SK-N-SH treated with all-trans-retinoic acid at 6 μM for 48 hours (cell line): ENCODE results near the gene STRAP.

ENCODE experiments used
- ATAC-seq: fragments of 200-7000 bp; cut with Tn5 transposase; 3 replicates; pipeline ENCODE4 v1.9.1; 2020; ENCODE audit warnings: mild to moderate bottlenecking, moderate library complexity
- CREB5 ChIP-seq: fragments of 250-450 bp; sonication (Bioruptor Pico); IDR thresholded peaks from 2 replicates; pipeline ENCODE4 v1.5.1; 2020; ENCODE audit warnings: low read depth, mild to moderate bottlenecking, moderate library complexity
- CSDC2 ChIP-seq: fragments of 250-450 bp; sonication (Bioruptor Pico); IDR thresholded peaks from 2 replicates; pipeline ENCODE4 v1.5.0; 2020; ENCODE audit warnings: mild to moderate bottlenecking, moderate library complexity
- CSRNP3 ChIP-seq: fragments of 250-450 bp; sonication (Bioruptor Pico); IDR thresholded peaks from 2 replicates; pipeline ENCODE4 v1.5.1; 2021; ENCODE audit warnings: mild to moderate bottlenecking, moderate library complexity
- ESRRG ChIP-seq: fragments of 250-450 bp; sonication (Bioruptor Pico); IDR thresholded peaks from 2 replicates; pipeline ENCODE4 v1.6.1; 2021; ENCODE audit warnings: mild to moderate bottlenecking
- ISL1 ChIP-seq: fragments of 250-450 bp; sonication (Bioruptor Pico); IDR thresholded peaks from 2 replicates; pipeline ENCODE4 v2.1.2; 2022; ENCODE audit warnings: mild to moderate bottlenecking, moderate library complexity
- OSR1 ChIP-seq: fragments of 250-450 bp; sonication (Bioruptor Pico); IDR thresholded peaks from 2 replicates; pipeline ENCODE4 v1.8.0; 2022; ENCODE audit warnings: moderate library complexity, mild to moderate bottlenecking, inconsistent platforms
- POU6F1 ChIP-seq: fragments of 250-450 bp; sonication (Bioruptor Pico); IDR thresholded peaks from 2 replicates; pipeline ENCODE4 v1.8.0; 2021; ENCODE audit warnings: low read depth, mild to moderate bottlenecking, moderate library complexity, borderline replicate concordance
- PPARA ChIP-seq: fragments of 250-450 bp; sonication (Bioruptor Pico); IDR thresholded peaks from 2 replicates; pipeline ENCODE4 v1.5.0; 2020; ENCODE audit warnings: mild to moderate bottlenecking, borderline replicate concordance
- RARB ChIP-seq: fragments of 250-450 bp; sonication (Bioruptor Pico); IDR thresholded peaks from 2 replicates; pipeline ENCODE4 v1.8.0; 2021; ENCODE audit warnings: mild to moderate bottlenecking, moderate library complexity
- SNAI2 ChIP-seq: fragments of 250-450 bp; sonication (Bioruptor Pico); IDR thresholded peaks from 2 replicates; pipeline ENCODE4 v1.5.0; 2020; ENCODE audit warnings: mild to moderate bottlenecking, moderate library complexity
- TCF4 ChIP-seq: fragments of 250-450 bp; sonication (Bioruptor Pico); IDR thresholded peaks from 2 replicates; pipeline ENCODE4 v1.8.0; 2021; ENCODE audit warnings: mild to moderate bottlenecking, moderate library complexity, borderline replicate concordance
- TOX ChIP-seq: fragments of 250-450 bp; sonication (Bioruptor Pico); IDR thresholded peaks from 2 replicates; pipeline ENCODE4 v1.8.0; 2021; ENCODE audit warnings: mild to moderate bottlenecking, moderate library complexity, borderline replicate concordance
- ZC3H10 ChIP-seq: fragments of 250-450 bp; sonication (Bioruptor Pico); IDR thresholded peaks from 2 replicates; pipeline ENCODE4 v1.5.1; 2021; ENCODE audit warnings: mild to moderate bottlenecking, moderate library complexity
- ZFP3 ChIP-seq: fragments of 250-450 bp; sonication (Bioruptor Pico); IDR thresholded peaks from 2 replicates; pipeline ENCODE4 v1.5.0; 2020; ENCODE audit warnings: mild to moderate bottlenecking, moderate library complexity
- ZFP30 ChIP-seq: fragments of 450-650 bp; formaldehyde crosslinking; IDR thresholded peaks from 2 replicates; pipeline ENCODE4 v1.5.0; 2022; ENCODE audit warnings: mild to moderate bottlenecking, moderate library complexity
- ZNF565 ChIP-seq: fragments of 450-650 bp; formaldehyde crosslinking; conservative IDR thresholded peaks from 2 replicates; pipeline ENCODE4 v1.5.0; 2020; ENCODE audit warnings: low read depth, mild to moderate bottlenecking, moderate library complexity
- ZNF70 ChIP-seq: fragments of 450-650 bp; formaldehyde crosslinking; IDR thresholded peaks from 2 replicates; pipeline ENCODE4 v1.5.0; 2020; ENCODE audit warnings: mild to moderate bottlenecking, moderate library complexity
- ZNF8 ChIP-seq: fragments of 450-650 bp; formaldehyde crosslinking; IDR thresholded peaks from 2 replicates; pipeline ENCODE4 v1.5.0; 2020; ENCODE audit warnings: mild to moderate bottlenecking, moderate library complexity
- TF ChIP-seq, protein P1 (sequence below): fragments of 250-450 bp; sonication (Bioruptor Pico); IDR thresholded peaks from 2 replicates; pipeline ENCODE4 v1.8.0; 2020; ENCODE audit warnings: mild to moderate bottlenecking, moderate library complexity, borderline replicate concordance
- TF ChIP-seq, protein P2 (sequence below): fragments of 250-450 bp; sonication (Bioruptor Pico); IDR thresholded peaks from 2 replicates; pipeline ENCODE4 v1.5.0; 2020; ENCODE audit warnings: mild to moderate bottlenecking, moderate library complexity

Gene STRAP

GRCh38 chr12:15856097-15856982 is 25.8 kb upstream of the STRAP start (continued):
- TF ChIP-seq ZNF70 (no peak), OSR1 (CRISPR knock-in tag) (no peak), ZNF565 (CRISPR knock-in tag) (no peak), ESRRG (no peak), CSDC2 (CRISPR knock-in tag) (no peak), ZC3H10 (no peak), RARB (CRISPR knock-in tag) (no peak)

- ATAC-seq: no peak
- TF ChIP-seq ZNF70: no peak
- TF ChIP-seq POU6F1 (CRISPR knock-in tag): no peak
Measured at GRCh38 chr12:15858353-15858752, 23.8 kb upstream of the STRAP start.

DNA sequence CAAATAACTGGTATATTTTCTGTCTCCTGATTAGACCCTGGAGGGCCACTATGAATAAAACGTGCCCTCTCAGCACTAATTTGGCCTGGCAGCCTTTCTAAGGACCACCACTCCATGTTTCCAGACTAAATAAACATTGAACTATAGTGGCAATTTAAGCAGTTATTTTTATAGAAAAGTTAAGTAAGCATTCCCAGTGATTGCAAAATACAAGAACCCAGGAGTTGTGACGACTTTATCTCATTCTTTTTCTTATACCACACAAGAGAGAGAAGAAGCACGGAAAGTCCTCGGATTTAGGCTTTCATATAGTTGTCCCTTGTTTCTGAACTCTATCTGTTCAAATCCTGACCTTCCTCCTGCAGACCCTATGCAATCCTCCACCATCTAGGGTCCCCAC is 23.1 kb upstream of the STRAP start:
- no peak for TF ChIP-seq ZNF70
- no peak for TF ChIP-seq TOX (CRISPR knock-in tag)
- TF ChIP-seq SNAI2 (CRISPR knock-in tag): no peak
- TF ChIP-seq, protein P1, sequence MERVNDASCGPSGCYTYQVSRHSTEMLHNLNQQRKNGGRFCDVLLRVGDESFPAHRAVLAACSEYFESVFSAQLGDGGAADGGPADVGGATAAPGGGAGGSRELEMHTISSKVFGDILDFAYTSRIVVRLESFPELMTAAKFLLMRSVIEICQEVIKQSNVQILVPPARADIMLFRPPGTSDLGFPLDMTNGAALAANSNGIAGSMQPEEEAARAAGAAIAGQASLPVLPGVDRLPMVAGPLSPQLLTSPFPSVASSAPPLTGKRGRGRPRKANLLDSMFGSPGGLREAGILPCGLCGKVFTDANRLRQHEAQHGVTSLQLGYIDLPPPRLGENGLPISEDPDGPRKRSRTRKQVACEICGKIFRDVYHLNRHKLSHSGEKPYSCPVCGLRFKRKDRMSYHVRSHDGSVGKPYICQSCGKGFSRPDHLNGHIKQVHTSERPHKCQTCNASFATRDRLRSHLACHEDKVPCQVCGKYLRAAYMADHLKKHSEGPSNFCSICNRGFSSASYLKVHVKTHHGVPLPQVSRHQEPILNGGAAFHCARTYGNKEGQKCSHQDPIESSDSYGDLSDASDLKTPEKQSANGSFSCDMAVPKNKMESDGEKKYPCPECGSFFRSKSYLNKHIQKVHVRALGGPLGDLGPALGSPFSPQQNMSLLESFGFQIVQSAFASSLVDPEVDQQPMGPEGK: no peak
- no peak for TF ChIP-seq ISL1 (CRISPR knock-in tag)
- TF ChIP-seq CSDC2 (CRISPR knock-in tag): no peak
- no peak for TF ChIP-seq ZFP30
- TF ChIP-seq, protein P2, sequence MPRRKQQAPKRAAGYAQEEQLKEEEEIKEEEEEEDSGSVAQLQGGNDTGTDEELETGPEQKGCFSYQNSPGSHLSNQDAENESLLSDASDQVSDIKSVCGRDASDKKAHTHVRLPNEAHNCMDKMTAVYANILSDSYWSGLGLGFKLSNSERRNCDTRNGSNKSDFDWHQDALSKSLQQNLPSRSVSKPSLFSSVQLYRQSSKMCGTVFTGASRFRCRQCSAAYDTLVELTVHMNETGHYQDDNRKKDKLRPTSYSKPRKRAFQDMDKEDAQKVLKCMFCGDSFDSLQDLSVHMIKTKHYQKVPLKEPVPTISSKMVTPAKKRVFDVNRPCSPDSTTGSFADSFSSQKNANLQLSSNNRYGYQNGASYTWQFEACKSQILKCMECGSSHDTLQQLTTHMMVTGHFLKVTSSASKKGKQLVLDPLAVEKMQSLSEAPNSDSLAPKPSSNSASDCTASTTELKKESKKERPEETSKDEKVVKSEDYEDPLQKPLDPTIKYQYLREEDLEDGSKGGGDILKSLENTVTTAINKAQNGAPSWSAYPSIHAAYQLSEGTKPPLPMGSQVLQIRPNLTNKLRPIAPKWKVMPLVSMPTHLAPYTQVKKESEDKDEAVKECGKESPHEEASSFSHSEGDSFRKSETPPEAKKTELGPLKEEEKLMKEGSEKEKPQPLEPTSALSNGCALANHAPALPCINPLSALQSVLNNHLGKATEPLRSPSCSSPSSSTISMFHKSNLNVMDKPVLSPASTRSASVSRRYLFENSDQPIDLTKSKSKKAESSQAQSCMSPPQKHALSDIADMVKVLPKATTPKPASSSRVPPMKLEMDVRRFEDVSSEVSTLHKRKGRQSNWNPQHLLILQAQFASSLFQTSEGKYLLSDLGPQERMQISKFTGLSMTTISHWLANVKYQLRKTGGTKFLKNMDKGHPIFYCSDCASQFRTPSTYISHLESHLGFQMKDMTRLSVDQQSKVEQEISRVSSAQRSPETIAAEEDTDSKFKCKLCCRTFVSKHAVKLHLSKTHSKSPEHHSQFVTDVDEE (CRISPR knock-in tag): no peak
- TF ChIP-seq TCF4 (CRISPR knock-in tag): no peak
- no peak for TF ChIP-seq POU6F1 (CRISPR knock-in tag)
- TF ChIP-seq ZFP3 (CRISPR knock-in tag): no peak
- no peak for ATAC-seq

GRCh38 chr12:15861404-15861803 is 20.8 kb upstream of the STRAP start:
- TF ChIP-seq, protein P1: no peak
- no peak for TF ChIP-seq ISL1 (CRISPR knock-in tag)
- no peak for TF ChIP-seq SNAI2 (CRISPR knock-in tag)
- no peak for TF ChIP-seq ZNF565 (CRISPR knock-in tag)
- no peak for TF ChIP-seq ZC3H10
- no peak for TF ChIP-seq ZFP30
- TF ChIP-seq CSRNP3 (CRISPR knock-in tag): no peak
- no peak for TF ChIP-seq CREB5 (CRISPR knock-in tag)
- TF ChIP-seq PPARA (CRISPR knock-in tag): no peak
- no peak for TF ChIP-seq TCF4 (CRISPR knock-in tag)
- TF ChIP-seq RARB (CRISPR knock-in tag): no peak
- no peak for TF ChIP-seq ZNF8 (CRISPR knock-in tag)
- TF ChIP-seq POU6F1 (CRISPR knock-in tag): no peak
- TF ChIP-seq OSR1 (CRISPR knock-in tag): no peak
- no peak for TF ChIP-seq ESRRG
- no peak for ATAC-seq
